ENCODE data around the gene ATP1B1. TPM values are rescaled to one million over a fixed set of nuclear protein-coding genes. Genes with fewer than 3 reads are reported as not detected.

Gene ATP1B1
- total RNA-seq, 1 experiment from 2014 or later, result 44.4 TPM

- no peak overlapping the region for H3T11ph ChIP-seq (ENCODE audit: low read length)
- H3K9ac ChIP-seq (ENCODE audit: extremely low read depth, insufficient read length, low read length), result no peak overlapping the region
- no peak overlapping the region for H3K4me3 Mint-ChIP-seq
- H2BK120ac ChIP-seq (ENCODE audit: low read depth, low read length, poor library complexity, severe bottlenecking), result no peak overlapping the region
- no peaks in the 10 kb centered on the region for H4K20me1 ChIP-seq (ENCODE audit: control insufficient read depth, insufficient read depth, insufficient read length)
- no peaks in the 10 kb centered on the region for H3K27me3 ChIP-seq (ENCODE audit: insufficient read depth, low read length)
- peaks cover 29 to 66% (median 50%) of the 10 kb centered on the region in 3 experiments; a peak in 6 of 7 replicates for H3K36me3 Mint-ChIP-seq (ENCODE audit: insufficient read depth in 1 of 3, low read depth in 3 of 3)
- H3K9me3 ChIP-seq (ENCODE audit: control insufficient read depth, low read depth, low read length), result no peaks in the 10 kb centered on the region
- H3K27ac ChIP-seq (ENCODE audit: insufficient read length, low read depth, low read length), result no peak overlapping the region
- no peak overlapping the region for H3K4ac ChIP-seq (ENCODE audit: low read depth, low read length)
- peaks cover 11% of the 10 kb centered on the region; the same call in 1 of the 2 replicates for H3K79me2 ChIP-seq (ENCODE audit: insufficient read depth, low read length)
- peaks cover 2% of the 10 kb centered on the region for H3K79me1 ChIP-seq (ENCODE audit: insufficient read depth, low read depth, low read length, poor library complexity, severe bottlenecking)
- H3K23me2 ChIP-seq (ENCODE audit: insufficient read length, low read depth, low read length, poor library complexity, severe bottlenecking), result no peaks in the 10 kb centered on the region
- no peak for DNase-seq
- no peaks in the 10 kb centered on the region for H3K27me3 Mint-ChIP-seq (ENCODE audit: low read depth)
- H2AK5ac ChIP-seq (ENCODE audit: insufficient read length, low read length), result no peak overlapping the region
- no peak overlapping the region for H3K18ac ChIP-seq (ENCODE audit: insufficient read length, low read depth, low read length)
- no peak overlapping the region for H4K91ac ChIP-seq (ENCODE audit: insufficient read length, low read depth, low read length)
- H2BK5ac ChIP-seq (ENCODE audit: insufficient read length, low read length), result no peak overlapping the region
- H3K9me3 Mint-ChIP-seq, result no peaks in the 10 kb centered on the region
- H3K4me1 Mint-ChIP-seq, result peaks cover 23 to 30% of the 10 kb centered on the region in 2 experiments
- no peak overlapping the region for H2AFZ ChIP-seq (ENCODE audit: low read length)
- no peak overlapping the region for H3K14ac ChIP-seq (ENCODE audit: insufficient read depth, low read length)
- no CpG with 5 or more reads among the region's 14 CpGs for WGBS (ENCODE audit: extremely low coverage, insufficient read length, low lambda C conversion rate)
- H3K4me1 ChIP-seq (ENCODE audit: insufficient read depth, low read length), result peaks cover 10% of the 10 kb centered on the region; the same call in 1 of the 2 replicates
- H3K27ac Mint-ChIP-seq, result peak overlapping the region in 2 of 3 experiments; percentile 32 to 89; a peak in 3 of 7 replicates
- H2BK20ac ChIP-seq (ENCODE audit: low read depth, low read length, poor library complexity, severe bottlenecking), result no peak overlapping the region
- H3K4me2 ChIP-seq (ENCODE audit: insufficient read depth, insufficient read length, low read length), result no peak overlapping the region
- no peak for TF ChIP-seq CTCF (conservative IDR thresholded peaks at IDR 0.05)
- H2BK12ac ChIP-seq (ENCODE audit: insufficient read length, low read depth, low read length), result no peak overlapping the region
- no peak overlapping the region for H3K23ac ChIP-seq (ENCODE audit: insufficient read length, low read depth, low read length)
- H4K8ac ChIP-seq (replicated peaks; ENCODE audit: insufficient read length, low read depth, low read length), result no peak overlapping the region
- H4K5ac ChIP-seq (ENCODE audit: insufficient read length, low read depth, low read length), result no peak overlapping the region
- H3K56ac ChIP-seq (ENCODE audit: insufficient read length, low read depth, low read length), result no peak overlapping the region
- H2BK15ac ChIP-seq (ENCODE audit: low read depth, low read length), result no peak overlapping the region
These were observed 9.5 kb downstream of the ATP1B1 start for GRCh38 chr1:169115891-169116585.

Measured in H9 (cell line).